ENCODE data around the gene SURF1.

- TF ChIP-seq CTCF (IDR thresholded peaks at IDR 0.05; ENCODE audit: borderline replicate concordance, extremely low read depth, low read length, poor library complexity, severe bottlenecking) (no peak), EZH2 (IDR thresholded peaks at IDR 0.05; ENCODE audit: borderline replicate concordance, low read depth, low read length, severe bottlenecking) (no peak)
Measured at GRCh38 chr9:133339641-133340040, 16.6 kb downstream of the SURF1 start.

Data from DND-41 (cell line).